H1 (cell line): ENCODE results near the gene IL27RA. TPM values are rescaled to one million over a fixed set of nuclear protein-coding genes. Genes with fewer than 3 reads are reported as not detected.

Source experiments
- CTCF ChIA-PET: fragments of 300-600 bp; sonication (Branson Sonifier 250); formaldehyde crosslinking; loops from one replicate; lab custom pipeline; 2021; ENCODE audit not compliant: partially characterized antibody; lab: Charles Lee
- POLR2A ChIA-PET: fragments of 300-600 bp; sonication (Branson Sonifier 250); formaldehyde crosslinking; loops from one replicate; lab custom pipeline; 2021; ENCODE audit warnings: inconsistent platforms; ENCODE audit not compliant: partially characterized antibody; lab: Charles Lee
- DNase-seq, 2 experiments: peaks; one replicate each; pipeline versions ENCODE4 v3.0.0 to v3.0.0-alpha.2; 2010 to 2022; ENCODE audit warnings: low spot score in 2 of 2, low read depth in 1 of 2, mixed read lengths in 1 of 2
- FAIRE-seq: peaks from 2 replicates; lab custom pipeline; 2011; peaks lifted over from hg19 to GRCh38; lab: Jason Lieb, UNC
- H2AFZ ChIP-seq: 2 replicates; pipeline ENCODE4 v1.8.1; 2012; ENCODE audit warnings: low read length, inconsistent platforms
- H2AK5ac ChIP-seq: 2 replicates; pipeline ENCODE4 v1.6.1; 2013; ENCODE audit warnings: low read depth, low read length
- H2BK120ac ChIP-seq: replicated peaks from 2 replicates; pipeline ENCODE3; 2013; ENCODE audit warnings: low read depth, low read length, inconsistent platforms
- H2BK12ac ChIP-seq: 2 replicates; pipeline ENCODE4 v1.6.1; 2013; ENCODE audit warnings: low read depth, low read length
- H2BK15ac ChIP-seq: 2 replicates; pipeline ENCODE4 v1.6.1; 2013; ENCODE audit warnings: low read length
- H2BK20ac ChIP-seq: 2 replicates; pipeline ENCODE4 v1.6.1; 2013; ENCODE audit warnings: low read length
- H2BK5ac ChIP-seq: 2 replicates; pipeline ENCODE4 v1.6.1; 2013; ENCODE audit warnings: low read depth, low read length
- H3K14ac ChIP-seq: 2 replicates; pipeline ENCODE4 v1.6.1; 2013; ENCODE audit warnings: inconsistent platforms; ENCODE audit not compliant: insufficient read length
- H3K18ac ChIP-seq: 2 replicates; pipeline ENCODE4 v1.6.1; 2013; ENCODE audit warnings: low read length; ENCODE audit errors: extremely low read depth
- H3K23ac ChIP-seq: 2 replicates; pipeline ENCODE4 v1.6.1; 2013; ENCODE audit warnings: inconsistent platforms; ENCODE audit not compliant: insufficient read length
- H3K23me2 ChIP-seq: 2 replicates; pipeline ENCODE4 v1.6.1; 2013; ENCODE audit warnings: low read depth, low read length
- H3K27ac ChIP-seq: 2 replicates; pipeline ENCODE4 v1.6.1; 2011; ENCODE audit warnings: low read depth, low read length, inconsistent platforms
- H3K27me3 ChIP-seq, 4 experiments: replicated peaks in 1 of 4; 1 replicate in 1 of 4; 2 replicates in 3 of 4; pipeline versions ENCODE4 v1.6.1 to v1.8.1; 2011 to 2013; ENCODE audit warnings: low read length in 3 of 4, mild to moderate bottlenecking in 3 of 4, inconsistent platforms in 2 of 4, mixed read lengths in 2 of 4, moderate library complexity in 1 of 4; ENCODE audit not compliant: control insufficient read depth in 3 of 4, insufficient read depth in 3 of 4; ENCODE audit errors: extremely low read depth in 1 of 4
- H3K36me3 ChIP-seq, 4 experiments: 2 replicates each; pipeline versions ENCODE4 v1.6.1 to v1.8.1; 2011 to 2013; ENCODE audit warnings: mild to moderate bottlenecking in 4 of 4, low read length in 3 of 4, moderate library complexity in 2 of 4, control low read depth in 1 of 4, inconsistent platforms in 1 of 4; ENCODE audit not compliant: insufficient read depth in 4 of 4, control insufficient read depth in 2 of 4
- H3K4ac ChIP-seq: replicated peaks from 2 replicates; pipeline ENCODE3; 2013; ENCODE audit warnings: low read length, low read depth, mixed read lengths, inconsistent platforms; ENCODE audit not compliant: insufficient read length
- H3K4me1 ChIP-seq, 4 experiments: replicated peaks in 1 of 4; 1 replicate in 1 of 4; 2 replicates in 3 of 4; pipeline versions ENCODE4 v1.6.1 to v1.8.1; 2011 to 2013; ENCODE audit warnings: low read length in 3 of 4, inconsistent platforms in 2 of 4, mixed read lengths in 1 of 4; ENCODE audit not compliant: insufficient read depth in 4 of 4, control insufficient read depth in 3 of 4
- H3K4me2 ChIP-seq, 2 experiments: 2 replicates each; pipeline versions ENCODE4 v1.6.1 to v1.8.1; 2011 to 2013; ENCODE audit warnings: low read depth in 2 of 2, low read length in 2 of 2, control low read depth in 1 of 2, inconsistent platforms in 1 of 2, mild to moderate bottlenecking in 1 of 2; ENCODE audit not compliant: insufficient read depth in 1 of 2
- H3K4me3 ChIP-seq, 4 experiments: fragments of 200-600, 300-600 bp in 1 of 4; sonication (generic), shearing (Covaris generic), sonication (Bioruptor Twin) in 1 of 4; 2 replicates each; pipeline versions ENCODE4 v1.5.1 to v1.8.1; 2011 to 2016; ENCODE audit warnings: low read length in 4 of 4, low read depth in 3 of 4, control low read depth in 2 of 4, inconsistent platforms in 2 of 4, mild to moderate bottlenecking in 2 of 4, mixed read lengths in 1 of 4, moderate library complexity in 1 of 4; ENCODE audit not compliant: insufficient read depth in 2 of 4; ENCODE audit errors: extremely low read depth in 1 of 4
- H3K56ac ChIP-seq: replicated peaks from 2 replicates; pipeline ENCODE3; 2013; ENCODE audit warnings: low read depth, mild to moderate bottlenecking, mixed read lengths, low read length, inconsistent platforms; ENCODE audit not compliant: insufficient read length
- H3K79me1 ChIP-seq: 2 replicates; pipeline ENCODE4 v1.6.1; 2013; ENCODE audit warnings: low read depth, low read length, control low read depth
- H3K79me2 ChIP-seq, 2 experiments: 2 replicates each; pipeline versions ENCODE4 v1.6.1 to v1.8.1; 2012 to 2013; ENCODE audit warnings: low read length in 2 of 2, mild to moderate bottlenecking in 2 of 2, inconsistent platforms in 1 of 2; ENCODE audit not compliant: insufficient read depth in 2 of 2, control insufficient read depth in 1 of 2
- H3K9ac ChIP-seq, 4 experiments: replicated peaks in 1 of 4; 1 replicate in 1 of 4; 2 replicates in 3 of 4; pipeline versions ENCODE4 v1.6.1 to v1.8.1; 2011 to 2013; ENCODE audit warnings: low read depth in 3 of 4, low read length in 3 of 4, control low read depth in 2 of 4, mild to moderate bottlenecking in 2 of 4, moderate library complexity in 2 of 4, inconsistent platforms in 1 of 4; ENCODE audit errors: extremely low read depth in 1 of 4
- H3K9me3 ChIP-seq, 2 experiments: 2 replicates each; pipeline versions ENCODE4 v1.6.1 to v1.8.1; 2012 to 2013; ENCODE audit warnings: mild to moderate bottlenecking in 2 of 2, moderate library complexity in 2 of 2, control low read depth in 1 of 2, inconsistent platforms in 1 of 2, low read depth in 1 of 2, low read length in 1 of 2, mixed read lengths in 1 of 2; ENCODE audit not compliant: insufficient read depth in 2 of 2
- H4K20me1 ChIP-seq, 2 experiments: replicated peaks in 1 of 2; 2 replicates each; pipeline versions ENCODE3 to v1.8.1; 2011 to 2013; ENCODE audit warnings: inconsistent platforms in 2 of 2, low read length in 2 of 2, mild to moderate bottlenecking in 1 of 2; ENCODE audit not compliant: insufficient read depth in 2 of 2, control insufficient read depth in 1 of 2
- H4K5ac ChIP-seq: 2 replicates; pipeline ENCODE4 v1.6.1; 2013; ENCODE audit warnings: low read length, low read depth, mixed read lengths, inconsistent platforms; ENCODE audit not compliant: insufficient read length
- H4K8ac ChIP-seq: 2 replicates; pipeline ENCODE4 v1.8.0; 2013; ENCODE audit warnings: mild to moderate bottlenecking, moderate library complexity, low read length, inconsistent platforms; ENCODE audit not compliant: insufficient read depth; ENCODE audit errors: extremely low read depth
- H4K91ac ChIP-seq: replicated peaks from 2 replicates; pipeline ENCODE3; 2013; ENCODE audit warnings: low read length, mixed read lengths, inconsistent platforms; ENCODE audit not compliant: insufficient read length
- ASH2L ChIP-seq: fragments of 200-600, 300-600 bp; sonication (generic); IDR thresholded peaks from one replicate; pipeline ENCODE4 v1.7.1; 2017; ENCODE audit warnings: low read length
- CTBP2 ChIP-seq: IDR thresholded peaks from 2 replicates; pipeline ENCODE4 v1.7.0; 2011; ENCODE audit warnings: borderline replicate concordance, mild to moderate bottlenecking, moderate library complexity, mixed read lengths, low read length; ENCODE audit not compliant: insufficient read depth, insufficient read length
- KDM1A ChIP-seq: fragments of 200-600, 300-600 bp; sonication (generic); IDR thresholded peaks from 2 replicates; pipeline ENCODE4 v1.7.1; 2016; ENCODE audit warnings: mild to moderate bottlenecking, low read length, borderline replicate concordance
- MAFK ChIP-seq: IDR thresholded peaks from 2 replicates; pipeline ENCODE4 v1.6.1; 2012; ENCODE audit warnings: low read depth, mild to moderate bottlenecking, improper control_type of control experiment, low read length
- PHF8 ChIP-seq: fragments of 200-600 bp; sonication (generic); conservative IDR thresholded peaks from 2 replicates; pipeline ENCODE4 v1.7.1; 2012; ENCODE audit warnings: low read depth, mild to moderate bottlenecking, inconsistent platforms, low read length, moderate library complexity
- RXRA ChIP-seq: IDR thresholded peaks from 2 replicates; pipeline ENCODE4 v1.6.1; 2011; ENCODE audit warnings: low read depth, mild to moderate bottlenecking, low read length, moderate library complexity; ENCODE audit not compliant: insufficient read depth
- TAF1 ChIP-seq: IDR thresholded peaks from 2 replicates; pipeline ENCODE4 v1.6.1; 2011; ENCODE audit warnings: mild to moderate bottlenecking, low read depth, low read length
- TBP ChIP-seq: IDR thresholded peaks from 2 replicates; pipeline ENCODE4 v1.6.1; 2011; ENCODE audit warnings: low read depth, low read length, improper control_type of control experiment
- ZNF274 ChIP-seq: IDR thresholded peaks from 2 replicates; pipeline ENCODE4 v1.7.0; 2012; ENCODE audit warnings: low read length, borderline replicate concordance; ENCODE audit errors: extremely low read depth
- WGBS, 2 experiments: shearing (Covaris generic) in 1 of 2; methylation state at CpG; one replicate each; pipeline versions ENCODE4 v1.1.6 to v1.1.7; 2013 to 2015; ENCODE audit warnings: low lambda C conversion rate in 2 of 2, mixed read lengths in 2 of 2, inconsistent platforms in 1 of 2, low coverage in 1 of 2, missing lambda C conversion rate in 1 of 2; ENCODE audit not compliant: insufficient replicate concordance in 2 of 2, insufficient coverage in 1 of 2, insufficient read length in 1 of 2; ENCODE audit errors: extremely low coverage in 1 of 2, missing lambda C conversion rate in 1 of 2; 5-methylcytosine and 5-hydroxymethylcytosine counted together
- polyA plus RNA-seq, 7 experiments: library from polyadenylated mRNA; depleted of rRNA in 3 of 7; stranded (reverse) in 5 of 7; unstranded in 2 of 7; fragments of >200 nt in 5 of 7; fragments of 200-250 nt in 2 of 7; gene quantifications; 1 replicate in 5 of 7; 2 replicates in 1 of 7; 4 replicates in 1 of 7; pipeline versions ENCODE4 v1.2.1 to v1.2.3, GENCODE V29; 2011 to 2013; ENCODE audit warnings: missing spikeins in 2 of 7, mixed read lengths in 2 of 7
- total RNA-seq: library from RNA; stranded (reverse); fragmentation: NEBNext Ultra II Directional; extraction: Animal tissue kit (Norgen Biotek cat#: 25700); gene quantifications from 2 replicates; pipeline ENCODE4 v1.2.1, GENCODE V29; 2021
- TF ChIP-seq, protein P1 (sequence below): IDR thresholded peaks from 2 replicates; pipeline ENCODE4 v1.6.1; 2012; ENCODE audit warnings: inconsistent platforms

The IL27RA gene
- total and polyA plus RNA-seq, 2 of the 8 experiments (the other 6 are each of a cell fraction or from before 2014, with no cell fraction given): 9.9 to 14.7 TPM

DNA sequence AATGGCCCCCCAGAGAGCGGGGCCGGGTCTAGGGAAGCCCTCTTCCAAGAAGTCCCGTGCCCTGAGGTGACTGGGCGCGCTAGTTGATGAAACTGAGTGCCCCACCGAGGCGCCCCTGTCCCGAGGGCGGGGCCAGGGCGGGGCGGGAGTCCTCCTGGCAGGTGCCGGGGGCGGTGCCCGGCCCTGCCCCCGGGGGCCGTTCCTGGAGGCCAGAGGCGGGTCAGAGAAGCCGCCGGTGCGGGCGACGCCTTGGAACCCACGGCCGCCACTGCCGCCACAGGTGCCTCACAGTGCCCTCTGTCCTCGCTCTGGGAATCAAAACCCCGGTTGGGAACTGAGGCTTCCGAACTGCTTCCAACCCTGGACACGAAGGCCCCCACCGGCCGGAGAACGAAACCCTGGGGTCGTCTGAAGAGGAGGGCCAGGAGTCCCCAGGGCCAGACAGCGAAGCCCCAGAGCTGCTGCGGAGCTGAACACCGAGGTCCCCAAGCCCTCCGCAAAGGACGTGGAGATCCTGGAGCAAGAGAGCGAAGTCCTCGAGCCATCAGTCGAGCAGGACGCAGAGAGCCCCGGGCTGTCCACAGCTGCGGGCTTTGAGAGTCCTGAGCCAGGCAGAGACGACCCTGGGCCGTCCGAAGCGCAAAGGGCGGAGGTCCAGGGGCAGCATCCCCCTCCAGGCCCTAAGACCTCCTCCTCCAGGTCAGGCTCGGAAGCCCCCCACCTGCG, 41.1 kb downstream of the IL27RA start, which contains the start of gene MISP3:
Gene MISP3, plus strand, starts transcription at position 252 of the 726 bp plus-strand sequence. CDS start 524 bp downstream, outside the sequence.
- H3K18ac ChIP-seq: peak within 1 kb of the TSS; percentile 19; the same call in 1 of the 2 replicates
- peaks cover 0 to 2% of the 10 kb centered on the region in 2 experiments for H4K20me1 ChIP-seq
- H2BK12ac ChIP-seq: peak within 1 kb of the TSS; percentile 50; the same call in 1 of the 2 replicates
- H3K4me3 ChIP-seq: peak within 1 kb of the TSS; percentile 46 to 66 (median 50)
- DNase-seq: no peak
- POLR2A ChIA-PET: interaction anchor here (1.0 to 2.6 kb wide), 4 partner anchors 7 to 191 kb away, joined by 3 to 10 read pairs (median 4); partner anchors contain the start of gene ASF1B
- no peak within 1 kb of the TSS; the same call in none of the 2 replicates for H2BK15ac ChIP-seq
- H3K4ac ChIP-seq: no peak within 1 kb of the TSS
- no peak within 1 kb of the TSS for H2BK20ac ChIP-seq
- FAIRE-seq: no peak
- peak within 1 kb of the TSS; percentile 18 for H4K5ac ChIP-seq
- 10% methylated on average over 29 of the region's 51 CpGs; no CpG with 5 or more reads in 1 of the 2 experiments for WGBS, 2 experiments
- H3K4me2 ChIP-seq: peak within 1 kb of the TSS; percentile 57 to 98
- H3K4me1 ChIP-seq: peaks cover 0 to 15% (median 9%) of the 10 kb centered on the region in 4 experiments; a peak in 5 of 7 replicates
- H3K23me2 ChIP-seq: peaks cover 18% of the 10 kb centered on the region; the same call in 1 of the 2 replicates
- H3K23ac ChIP-seq: no peak within 1 kb of the TSS
- H2AFZ ChIP-seq: peak within 1 kb of the TSS; percentile 90; the same call in 1 of the 2 replicates
- H3K9ac ChIP-seq: no peak within 1 kb of the TSS; a peak in 1 of 7 replicates
- H3K36me3 ChIP-seq: no peaks in the 10 kb centered on the region
- H4K91ac ChIP-seq: peak within 1 kb of the TSS; percentile 65
- H3K9me3 ChIP-seq: no peaks in the 10 kb centered on the region; a peak in 1 of 4 replicates
- H3K79me1 ChIP-seq: no peaks in the 10 kb centered on the region
- peak within 1 kb of the TSS; percentile 60; the same call in 1 of the 2 replicates for H2BK5ac ChIP-seq
- H3K27me3 ChIP-seq: peaks cover 17 to 40% (median 32%) of the 10 kb centered on the region in 4 experiments
- H3K27ac ChIP-seq: no peak within 1 kb of the TSS
- H2BK120ac ChIP-seq: no peak within 1 kb of the TSS
- no peaks in the 10 kb centered on the region for H3K79me2 ChIP-seq
- CTCF ChIA-PET: interaction anchor here (0.6 to 7.0 kb wide), 27 partner anchors 10 to 275 kb away, joined by 3 to 103 read pairs (median 6); partner anchors contain the start of genes BRME1, C19orf67, CC2D1A and IL27RA
- no peak within 1 kb of the TSS for H3K14ac ChIP-seq
- no peak within 1 kb of the TSS for H2AK5ac ChIP-seq
- peak within 1 kb of the TSS; percentile 64 for H3K56ac ChIP-seq
- H4K8ac ChIP-seq: peak within 1 kb of the TSS; percentile 66
- no peak for TF ChIP-seq PHF8
- no peak for TF ChIP-seq CTBP2
- TF ChIP-seq ASH2L: no peak
- TF ChIP-seq RXRA: no peak
- TF ChIP-seq ZNF274: no peak
- TF ChIP-seq KDM1A: no peak
- TF ChIP-seq MAFK: no peak
- TF ChIP-seq, protein P1, sequence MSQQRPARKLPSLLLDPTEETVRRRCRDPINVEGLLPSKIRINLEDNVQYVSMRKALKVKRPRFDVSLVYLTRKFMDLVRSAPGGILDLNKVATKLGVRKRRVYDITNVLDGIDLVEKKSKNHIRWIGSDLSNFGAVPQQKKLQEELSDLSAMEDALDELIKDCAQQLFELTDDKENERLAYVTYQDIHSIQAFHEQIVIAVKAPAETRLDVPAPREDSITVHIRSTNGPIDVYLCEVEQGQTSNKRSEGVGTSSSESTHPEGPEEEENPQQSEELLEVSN: no peak
- no peak for TF ChIP-seq TAF1
- no peak for TF ChIP-seq TBP
